DMS79 treated with DMSO at 0.1 percent for 48 hours (cell line): ENCODE measurements around the gene SMURF2.
"Not testable (repeated sequence)": the region's sequence is repeated elsewhere in the genome, so short reads cannot be mapped to it uniquely, and the experiment has no call there.

Source experiments
- DNase-seq: peaks from one replicate; lab custom pipeline; 2025; lab: John Stamatoyannopoulos, UW

Gene SMURF2

GRCh38 chr17:64596439-64596838 lies 65.7 kb downstream of the SMURF2 start:
- DNase-seq, result no peak

DNA sequence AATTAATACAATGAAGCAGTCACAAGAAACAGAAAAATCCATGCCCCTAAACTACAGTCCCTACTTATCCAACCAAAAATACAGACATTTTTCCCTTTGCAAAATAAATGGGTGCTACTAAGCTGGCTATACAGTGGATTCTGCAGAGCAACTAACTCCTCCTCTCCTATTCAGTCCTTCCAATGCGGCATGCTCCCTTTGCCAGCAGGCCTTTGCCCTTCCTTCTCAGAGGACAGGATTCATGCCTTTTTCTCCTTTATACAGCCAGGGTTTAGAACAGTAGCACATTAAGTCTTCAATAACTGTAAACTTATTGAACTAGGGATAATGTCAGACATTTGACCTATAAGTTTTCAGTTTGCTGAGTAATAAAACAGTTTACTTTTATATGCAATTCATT lies 70.2 kb downstream of the SMURF2 start:
- no peak for DNase-seq

DNA sequence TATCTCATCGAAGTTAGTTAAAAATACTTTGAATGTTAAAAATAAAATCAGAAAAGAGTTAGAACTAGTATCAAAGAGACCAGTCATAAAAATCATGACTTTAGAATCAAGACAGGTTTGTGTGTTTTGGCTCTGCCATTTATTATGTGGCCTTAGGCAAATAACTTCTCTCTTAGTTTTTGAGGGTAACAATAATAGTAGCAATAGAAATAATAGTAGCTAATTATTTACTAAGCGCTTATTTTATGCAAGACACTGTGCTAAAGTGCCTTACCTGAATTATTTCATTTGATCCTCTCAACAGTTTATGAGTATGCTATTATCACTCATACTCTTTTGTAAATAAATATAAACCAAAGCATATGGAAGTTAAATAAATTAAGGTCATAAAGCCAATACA lies 77.0 kb downstream of the SMURF2 start:
- DNase-seq, result no peak

GRCh38 chr17:64583038-64583437 lies 79.1 kb downstream of the SMURF2 start:
- DNase-seq, result no peak

GRCh38 chr17:64580384-64581315 lies 81.5 kb downstream of the SMURF2 start:
- DNase-seq, result no peak

GRCh38 chr17:64579917-64580316 lies 82.2 kb downstream of the SMURF2 start:
- DNase-seq, result no peak

DNA sequence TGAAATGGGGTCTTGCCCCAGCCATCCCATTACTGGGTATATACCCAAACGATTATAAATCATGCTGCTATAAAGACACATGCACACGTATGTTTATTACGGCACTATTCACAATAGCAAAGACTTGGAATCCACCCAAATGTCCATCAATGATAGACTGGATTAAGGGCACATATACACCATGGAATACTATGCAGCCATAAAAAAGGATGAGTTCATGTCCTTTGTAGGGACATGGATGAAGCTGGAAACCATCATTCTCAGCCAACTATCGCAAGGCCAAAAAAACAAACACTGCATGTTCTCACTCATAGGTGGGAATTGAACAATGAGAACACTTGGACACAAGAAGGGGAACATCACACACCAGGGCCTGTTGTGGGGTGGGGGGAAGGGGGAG lies 85.1 kb downstream of the SMURF2 start:
- DNase-seq, result not testable (repeated sequence)

GRCh38 chr17:64575431-64575830 lies 86.7 kb downstream of the SMURF2 start:
- DNase-seq, result no peak

DNA sequence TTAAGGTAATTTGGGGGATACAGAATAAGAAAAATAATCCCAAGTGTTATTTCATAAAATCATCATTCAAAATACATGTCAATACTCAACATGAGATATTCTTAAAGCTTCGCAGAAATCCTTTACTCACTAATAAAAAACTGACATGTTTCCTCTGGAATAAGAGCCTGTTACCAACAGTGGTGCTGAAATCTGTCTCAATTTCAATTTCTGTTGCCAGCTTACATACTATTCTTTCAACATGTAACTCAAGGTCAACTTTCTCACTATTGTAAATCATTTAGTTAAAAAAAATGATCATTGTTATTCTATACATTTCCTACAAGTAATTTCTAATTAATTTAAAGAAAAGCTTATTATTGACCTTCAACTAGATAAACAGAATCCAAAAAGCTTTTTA lies 87.5 kb downstream of the SMURF2 start:
- no peak for DNase-seq

DNA sequence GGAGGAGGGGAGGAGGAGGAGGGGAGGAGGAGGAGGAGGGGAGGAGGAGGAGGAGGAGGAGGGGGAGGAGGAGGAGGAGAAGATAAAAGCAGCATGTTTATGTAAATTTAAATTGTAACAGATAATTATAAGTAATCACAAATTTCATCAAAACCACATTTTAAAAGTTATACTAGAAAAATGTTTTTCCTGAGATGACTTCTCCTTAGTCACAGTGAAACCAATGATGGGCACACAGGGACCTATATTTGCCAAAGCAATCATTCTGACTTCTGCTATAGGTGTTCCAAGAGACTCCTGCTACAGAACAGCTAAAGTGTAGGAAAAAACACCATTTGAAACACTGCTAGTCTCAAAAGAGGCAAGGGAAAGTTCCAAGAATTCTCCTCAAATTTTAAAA lies 88.9 kb downstream of the SMURF2 start:
- no peak for DNase-seq

DNA sequence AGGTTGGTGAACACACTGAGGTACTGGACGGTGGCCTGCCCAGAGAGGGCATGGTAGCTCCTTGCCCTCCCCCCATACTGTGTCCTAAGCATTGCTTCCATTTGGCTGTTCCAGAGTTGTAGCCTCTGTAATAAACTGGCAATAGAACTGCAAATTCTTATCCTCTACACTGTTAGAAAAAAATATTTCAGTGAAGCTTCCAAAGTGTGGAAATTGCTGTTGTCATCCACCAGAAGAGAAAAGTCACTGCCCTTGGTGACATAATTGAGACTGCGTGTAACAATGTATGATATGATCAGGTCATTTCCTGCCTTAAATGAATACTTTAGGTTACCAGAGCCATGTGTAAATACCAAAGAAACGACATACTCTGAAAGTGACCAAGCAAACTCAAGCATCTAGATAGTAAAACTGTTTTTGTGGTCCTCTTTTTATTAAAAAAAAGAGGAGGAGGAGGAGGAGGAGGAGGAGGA lies 89.4 kb downstream of the SMURF2 start:
- DNase-seq, result no peak

- DNase-seq, result no peak
These were observed 90.4 kb downstream of the SMURF2 start for GRCh38 chr17:64571746-64572145.

DNA sequence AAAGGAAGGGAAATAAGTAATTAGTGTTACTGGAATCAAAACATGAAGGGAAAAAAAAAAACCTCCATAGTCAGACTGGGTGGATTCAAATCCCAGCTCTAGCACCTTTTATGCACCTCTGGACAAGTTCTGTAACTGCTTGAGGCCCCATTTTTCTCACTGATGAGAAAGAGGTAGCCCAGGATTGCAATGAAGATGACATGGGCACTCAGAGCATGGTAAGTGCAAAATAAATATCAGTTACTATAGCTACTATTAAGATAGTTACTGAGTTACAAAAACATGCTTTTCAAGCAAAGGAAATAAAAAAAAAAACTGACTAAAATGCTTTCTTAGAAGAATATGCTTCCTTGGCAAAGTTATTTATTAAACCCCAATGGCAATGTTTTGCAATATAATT lies 96.5 kb downstream of the SMURF2 start:
- DNase-seq, result no peak

DNA sequence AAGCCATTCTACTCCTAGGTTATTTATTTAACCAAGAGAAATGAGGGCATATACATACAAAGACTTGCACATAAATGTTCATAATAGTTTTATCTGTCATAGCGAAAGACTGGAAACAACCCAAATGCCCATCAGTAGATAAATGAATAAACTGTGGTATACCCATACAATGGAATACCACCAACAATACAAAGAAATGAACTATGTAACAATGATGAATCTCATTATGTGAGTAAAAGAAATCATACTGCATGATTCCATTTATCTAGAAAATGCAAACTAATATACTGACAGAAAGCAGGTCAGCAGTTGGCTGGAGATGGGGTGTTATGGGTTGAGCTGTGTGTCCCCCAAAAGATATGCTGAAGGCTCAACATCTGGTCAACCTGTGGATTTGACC lies 98.0 kb downstream of the SMURF2 start:
- no peak for DNase-seq

DNA sequence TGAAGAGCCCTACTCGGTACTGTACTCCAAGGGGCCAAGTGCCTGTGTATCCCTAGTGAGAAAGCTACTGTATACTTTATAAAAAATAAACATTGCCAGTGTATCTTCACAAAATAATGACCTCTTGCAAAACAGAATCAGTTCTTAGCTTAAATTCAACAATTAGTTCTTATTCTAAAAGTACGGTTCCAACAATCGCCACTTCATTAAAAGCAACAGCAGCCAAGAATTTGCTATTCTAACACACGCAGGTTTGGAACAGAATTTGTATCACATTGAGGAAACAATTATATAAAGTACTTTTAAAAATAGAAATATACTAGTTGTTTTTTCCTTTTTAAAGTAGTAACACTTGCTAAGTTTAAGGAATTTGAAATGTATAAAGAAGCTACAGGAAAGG lies 106.8 kb downstream of the SMURF2 start:
- DNase-seq, result no peak

DNA sequence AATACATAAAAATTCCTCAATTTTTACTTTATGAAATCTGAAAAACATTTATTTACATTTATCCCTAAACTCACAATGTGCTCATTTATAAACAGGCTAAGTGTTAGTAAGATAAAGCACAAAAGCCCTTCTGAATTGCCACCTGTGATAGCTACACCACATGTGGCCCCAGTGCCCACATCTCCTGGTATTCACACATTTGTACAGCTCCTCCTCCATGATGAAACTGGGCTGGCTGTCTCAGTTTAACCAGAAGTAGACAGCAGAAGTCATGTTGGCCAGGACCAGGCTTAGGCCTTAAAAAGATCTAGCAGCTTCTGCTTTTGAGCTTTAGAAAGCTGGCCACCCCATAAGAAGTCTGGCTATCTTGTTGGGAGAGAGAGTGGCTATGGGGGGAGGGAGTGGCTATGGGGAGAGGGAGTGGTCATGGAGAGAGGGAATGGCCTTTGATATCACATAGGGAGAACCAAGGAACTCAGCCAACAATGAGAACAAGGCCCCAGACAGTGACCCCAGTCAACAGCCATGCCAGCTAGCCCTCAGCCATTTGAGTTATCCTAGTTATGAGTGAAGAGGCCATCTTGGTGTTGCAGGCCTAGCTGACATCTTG lies 108.0 kb downstream of the SMURF2 start:
- no peak for DNase-seq

GRCh38 chr17:64551461-64551860 lies 110.6 kb downstream of the SMURF2 start:
- DNase-seq, result no peak

- no peak for DNase-seq
These were observed 114.8 kb downstream of the SMURF2 start for GRCh38 chr17:64547319-64547718.

DNA sequence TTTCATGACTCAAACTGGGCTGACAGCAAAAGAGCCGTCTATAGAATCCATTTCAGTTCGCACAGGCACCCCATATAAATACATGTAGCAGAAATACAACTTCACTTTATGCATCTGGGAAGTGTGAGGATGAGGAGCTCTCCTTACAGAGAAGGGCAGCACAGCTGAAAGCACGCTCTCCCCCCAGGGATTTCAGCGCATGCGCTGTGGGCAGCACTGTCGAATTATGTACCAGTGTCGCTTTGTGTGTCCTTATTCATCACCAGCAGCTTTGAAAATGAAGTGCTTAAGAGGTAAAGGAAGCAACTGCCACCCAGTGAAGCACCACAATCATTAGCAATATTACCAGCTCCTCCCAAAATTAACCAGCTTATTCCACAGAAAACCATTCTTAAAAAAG lies 115.4 kb downstream of the SMURF2 start:
- DNase-seq, result no peak

DNA sequence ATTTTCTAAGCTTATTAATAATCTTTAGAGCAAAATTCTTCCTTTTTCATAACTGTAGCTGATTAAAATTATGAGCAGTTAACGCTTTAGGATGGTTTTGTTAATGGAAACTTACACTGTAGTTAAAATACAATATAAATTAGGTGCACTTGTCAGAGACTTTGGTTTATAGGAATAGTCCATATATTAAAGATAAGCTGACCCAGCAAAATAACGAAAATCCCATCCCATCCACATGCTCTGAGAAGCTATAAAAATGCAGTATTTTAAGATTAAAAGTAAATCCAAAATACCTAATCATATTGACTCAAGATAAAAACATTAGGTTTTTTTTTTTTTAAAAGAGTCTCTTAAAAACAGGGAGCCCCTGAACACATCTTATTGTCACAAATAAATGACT lies 117.4 kb downstream of the SMURF2 start:
- no peak for DNase-seq

DNA sequence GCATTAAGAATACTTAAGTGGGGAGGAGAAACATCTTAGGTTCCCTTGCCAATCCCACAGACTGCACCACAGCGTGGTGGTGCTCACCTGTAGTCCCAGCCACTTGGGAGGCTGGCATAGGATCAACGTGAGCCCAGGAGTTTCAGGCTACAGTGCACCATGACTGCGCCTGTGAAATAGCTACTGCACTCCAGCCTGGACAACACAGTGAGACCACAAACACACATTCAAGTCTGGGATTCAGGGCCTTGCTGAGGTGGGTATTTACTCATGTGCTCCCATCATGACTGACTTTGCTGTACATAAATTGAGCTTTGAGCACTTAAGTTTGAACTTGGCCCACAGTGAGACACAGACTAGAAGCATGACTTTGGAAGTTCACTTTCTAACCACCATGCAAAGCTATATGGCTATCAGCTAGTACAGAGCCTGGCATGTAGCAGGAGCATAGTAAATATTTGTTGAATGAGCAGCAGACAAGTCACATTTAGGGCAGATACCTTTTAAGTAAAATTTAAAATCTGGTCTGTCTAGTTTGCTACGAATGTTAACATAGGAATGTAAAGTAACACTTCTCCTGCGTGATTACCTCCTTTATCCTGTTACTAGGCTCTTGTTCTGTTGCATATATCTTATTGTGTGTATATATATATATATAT lies 121.9 kb downstream of the SMURF2 start:
- DNase-seq, result no peak

- DNase-seq, result no peak
These were observed 123.5 kb downstream of the SMURF2 start for GRCh38 chr17:64538508-64539130.
